ACHN (cell line): Measurements from ENCODE around the gene VWA1.
"Not testable (repeated sequence)": the region's sequence is repeated elsewhere in the genome, so short reads cannot be mapped to it uniquely, and the experiment has no call there.

Experiments used
- DNase-seq: peaks from one replicate; pipeline ENCODE4 v3.0.0-alpha.2; 2015
- in situ Hi-C: cut with HindIII; loops from 2 replicates; pipeline ENCODE4 v1.10.0; 2017; ENCODE audit warnings: low sequenced_read_pairs, low pct_ligation_motif_present, low pct_unique_long_range_greater_than_20kb

Gene VWA1

GRCh38 chr1:1402072-1402900 is 33.2 kb upstream of the VWA1 start:
- DNase-seq, result peak; percentile 92
- in situ Hi-C loops, result no loop called here

GRCh38 chr1:1402901-1403392 is 32.5 kb upstream of the VWA1 start:
- DNase-seq, in situ Hi-C loops: not testable (repeated sequence)

- DNase-seq, result no peak
Observed at GRCh38 chr1:1403653-1404052, 31.8 kb upstream of the VWA1 start.

GRCh38 chr1:1406101-1406820 is 29.2 kb upstream of the VWA1 start:
- DNase-seq, result no peak
- in situ Hi-C loops, result no loop called here

More at GRCh38 chr1:1403653-1404052, 31.8 kb upstream of the VWA1 start:
- in situ Hi-C loops, result no loop called here

GRCh38 chr1:1406821-1407635 is 28.5 kb upstream of the VWA1 start, which contains the start of gene MRPL20:
Gene MRPL20, minus strand, starts transcription at chr1:1407293. Its CDS starts 76 bp downstream, at chr1:1407217.
- DNase-seq, result peak; percentile 88
- in situ Hi-C loops, result no loop called here

- in situ Hi-C loops, result no loop called here
- peak; percentile 49 for DNase-seq
Observed at GRCh38 chr1:1407636-1408318, 27.7 kb upstream of the VWA1 start.

- in situ Hi-C loops, DNase-seq: not testable (repeated sequence)
Observed at GRCh38 chr1:1410238-1410637, 25.3 kb upstream of the VWA1 start.

- in situ Hi-C loops, result no loop called here
- no peak for DNase-seq
Observed at GRCh38 chr1:1411626-1412025, 23.9 kb upstream of the VWA1 start.

- DNase-seq, in situ Hi-C loops: not testable (repeated sequence)
Observed at GRCh38 chr1:1412311-1412902, 23.1 kb upstream of the VWA1 start.

GRCh38 chr1:1415751-1416150 is 19.7 kb upstream of the VWA1 start:
- in situ Hi-C loops, result no loop called here
- DNase-seq, result no peak

GRCh38 chr1:1417396-1417795 is 18.1 kb upstream of the VWA1 start:
- in situ Hi-C loops, DNase-seq: not testable (repeated sequence)

- in situ Hi-C loops, DNase-seq: not testable (repeated sequence)
Observed at GRCh38 chr1:1417825-1418463, 17.5 kb upstream of the VWA1 start.

- in situ Hi-C loops, result no loop called here
- no peak for DNase-seq
Observed at GRCh38 chr1:1418464-1419362, 16.8 kb upstream of the VWA1 start.

GRCh38 chr1:1419363-1419812 is 16.1 kb upstream of the VWA1 start:
- DNase-seq, result no peak
- in situ Hi-C loops, result no loop called here

GRCh38 chr1:1419813-1420653 is 15.5 kb upstream of the VWA1 start:
- in situ Hi-C loops, result no loop called here
- no peak for DNase-seq
